Pancreas (tissue), 10 donors: Measurements from ENCODE around the gene IRX3. TPM values are rescaled to one million over a fixed set of nuclear protein-coding genes. Genes with fewer than 3 reads are reported as not detected.

ENCODE experiments used
- ATAC-seq, 4 donors: fragments of 200-7000 bp; cut with Tn5 transposase; one replicate each; pipeline versions ENCODE4 v1.8.0 to v1.9.1; 2020; ENCODE audit warnings: mild to moderate bottlenecking in 4 of 4, moderate library complexity in 4 of 4
- DNase-seq, 6 donors: peaks; one replicate each; pipeline ENCODE4 v3.0.0-alpha.2; 2020
- FAIRE-seq: peaks from 2 replicates; lab custom pipeline; 2012; peaks lifted over from hg19 to GRCh38; lab: Jason Lieb, UNC
- H3K27ac ChIP-seq, 4 donors: fragments of 200-600 bp; sonication (generic); 1 replicate in 3 of 4; 2 replicates in 1 of 4; pipeline versions ENCODE4 v1.5.0 to v1.8.0; 2020
- H3K27me3 ChIP-seq, 4 donors: fragments of 200-600 bp; one replicate each; pipeline ENCODE4 v1.8.0; 2021
- H3K36me3 ChIP-seq, 3 donors: fragments of 200-600 bp; sonication (generic) in 1 of 3; one replicate each; pipeline versions ENCODE4 v1.5.0 to v1.8.0; 2020 to 2021
- H3K4me1 ChIP-seq, 3 donors: fragments of 200-600 bp; one replicate each; pipeline ENCODE4 v1.8.0; 2021
- H3K4me3 ChIP-seq, 4 donors: fragments of 200-600 bp; sonication (generic) in 2 of 4; one replicate each; pipeline versions ENCODE4 v1.5.0 to v1.8.0; 2020 to 2021
- H3K9me3 ChIP-seq, 4 donors: fragments of 200-600 bp; one replicate each; pipeline ENCODE4 v1.8.0; 2021
- WGBS, 2 donors: extraction: QIAGEN DNeasy Blood & Tissue Kit; methylation state at CpG; one replicate each; pipeline ENCODE4 v1.1.7; 2013; 5-methylcytosine and 5-hydroxymethylcytosine counted together
- intact Hi-C, 3 donors: fragments of 100-400 bp; cut with DNase I; formaldehyde crosslinking; loops; one replicate each; pipeline versions ENCODE4 v1.11.1 to v1.14.2; 2022
- polyA plus RNA-seq, 2 donors: library from polyadenylated mRNA; stranded (reverse); fragments of 200-250 nt; gene quantifications; one replicate each; pipeline ENCODE4 v1.2.3, GENCODE V29; 2013
- total RNA-seq, 6 donors: library from RNA; stranded (reverse); fragmentation: NEBNext Ultra II Directional in 4 of 6; extraction: Animal tissue kit (Norgen Biotek cat#: 25700) in 4 of 6; gene quantifications; one replicate each; pipeline versions ENCODE4 v1.2.1 to v1.2.4, GENCODE V29; 2021 to 2023
- TF ChIP-seq, protein P1 (sequence below), 4 donors: fragments of 200-600 bp; sonication (generic) in 3 of 4; IDR thresholded peaks; one replicate each; pipeline versions ENCODE4 v1.5.0 to v1.8.0; 2021; ENCODE audit warnings: antibody characterized with exemption in 4 of 4
- donor health status: healthy with polysubstance abuse.
- donor health status: DM: no; HTN: no; CAD: no; lungs with moderate emphysema.
- donor health status: DM: no; HTN: no; CAD: no.
- donor health status: control.
- donor health status: control.
- donor health status: Bipolar disorder and iron deficiency.
- donor health status: DM: yes; HTN: yes; CAD: no.
- donor health status: DM: no; HTN: no; CAD: no.
- donor health status: DM: no; HTN: no; CAD: no.
- donor health status: DM: yes; HTN: yes; CAD: no.

IRX3 gene
- total and polyA plus RNA-seq, 8 donors = 0.87 to 4.0 (median 2.0) TPM

DNA sequence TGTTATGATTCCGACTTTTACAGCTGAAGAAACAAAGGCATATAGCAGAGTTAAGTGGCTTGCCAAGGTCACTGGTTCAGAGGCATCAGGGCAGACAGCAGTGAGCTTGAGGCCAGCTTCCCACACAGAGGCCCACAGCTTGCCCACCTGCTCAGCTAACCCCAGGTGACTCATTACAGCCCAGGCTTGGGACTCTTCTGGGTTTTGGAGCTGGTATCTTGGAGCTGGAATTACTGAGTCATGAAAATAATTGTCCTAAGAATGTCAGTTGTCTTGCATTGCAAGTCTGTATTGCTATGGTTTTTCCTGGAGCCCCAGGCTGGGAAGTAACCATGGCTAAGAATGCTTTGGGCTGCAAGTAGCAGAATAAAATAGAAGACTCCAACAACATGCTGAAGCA lies 32.4 kb upstream of the IRX3 start:
- FAIRE-seq (no peak), ATAC-seq (no peak), DNase-seq (no peak)
- H3K36me3 ChIP-seq = no peaks in the 10 kb centered on the region
- WGBS, 2 donors = 57 to 73% methylated on average over 1 of the region's 1 CpG
- no peak overlapping the region for H3K27ac ChIP-seq
- no peaks in the 10 kb centered on the region for H3K4me1 ChIP-seq
- intact Hi-C loops = no loop called here
- H3K4me3 ChIP-seq = no peak overlapping the region
- no peaks in the 10 kb centered on the region for H3K27me3 ChIP-seq
- TF ChIP-seq, protein P1, sequence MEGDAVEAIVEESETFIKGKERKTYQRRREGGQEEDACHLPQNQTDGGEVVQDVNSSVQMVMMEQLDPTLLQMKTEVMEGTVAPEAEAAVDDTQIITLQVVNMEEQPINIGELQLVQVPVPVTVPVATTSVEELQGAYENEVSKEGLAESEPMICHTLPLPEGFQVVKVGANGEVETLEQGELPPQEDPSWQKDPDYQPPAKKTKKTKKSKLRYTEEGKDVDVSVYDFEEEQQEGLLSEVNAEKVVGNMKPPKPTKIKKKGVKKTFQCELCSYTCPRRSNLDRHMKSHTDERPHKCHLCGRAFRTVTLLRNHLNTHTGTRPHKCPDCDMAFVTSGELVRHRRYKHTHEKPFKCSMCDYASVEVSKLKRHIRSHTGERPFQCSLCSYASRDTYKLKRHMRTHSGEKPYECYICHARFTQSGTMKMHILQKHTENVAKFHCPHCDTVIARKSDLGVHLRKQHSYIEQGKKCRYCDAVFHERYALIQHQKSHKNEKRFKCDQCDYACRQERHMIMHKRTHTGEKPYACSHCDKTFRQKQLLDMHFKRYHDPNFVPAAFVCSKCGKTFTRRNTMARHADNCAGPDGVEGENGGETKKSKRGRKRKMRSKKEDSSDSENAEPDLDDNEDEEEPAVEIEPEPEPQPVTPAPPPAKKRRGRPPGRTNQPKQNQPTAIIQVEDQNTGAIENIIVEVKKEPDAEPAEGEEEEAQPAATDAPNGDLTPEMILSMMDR (IDR thresholded peaks at IDR 0.05) = no peak
- no peaks in the 10 kb centered on the region for H3K9me3 ChIP-seq

DNA sequence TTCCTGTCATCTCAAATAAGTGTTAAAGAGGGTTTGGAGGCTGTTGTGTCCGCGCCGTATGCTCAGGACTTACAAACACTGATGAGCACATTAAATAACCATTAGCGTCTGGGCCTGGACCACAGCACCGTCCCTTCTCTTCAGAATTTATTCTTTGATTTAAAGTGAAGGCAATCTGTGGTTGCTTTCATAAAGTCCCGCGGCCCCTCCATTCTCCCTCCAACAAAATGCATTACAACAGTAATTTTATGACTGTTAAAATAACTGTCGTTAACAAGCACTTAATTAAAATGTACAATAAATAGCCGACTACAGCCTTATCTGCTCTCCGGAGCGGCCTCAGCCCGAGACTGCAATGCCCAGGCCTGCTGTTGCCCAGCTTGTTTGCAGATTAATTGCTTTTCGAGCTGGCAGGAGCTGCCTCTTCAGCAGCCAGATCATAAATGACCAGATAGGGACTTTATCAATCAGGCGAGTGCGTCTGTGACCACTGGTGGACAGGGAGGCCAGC lies 30.6 kb upstream of the IRX3 start:
- WGBS, 2 donors = 78 to 81% methylated on average over 15 of the region's 15 CpGs
- H3K9me3 ChIP-seq = no peaks in the 10 kb centered on the region
- TF ChIP-seq, protein P1 (IDR thresholded peaks at IDR 0.05) = no peak
- no peaks in the 10 kb centered on the region for H3K4me1 ChIP-seq
- H3K27ac ChIP-seq = no peak overlapping the region
- ATAC-seq = no peak
- H3K36me3 ChIP-seq = no peaks in the 10 kb centered on the region
- no peak for DNase-seq
- H3K27me3 ChIP-seq = no peaks in the 10 kb centered on the region
- intact Hi-C loops = no loop called here
- H3K4me3 ChIP-seq = no peak overlapping the region
- no peak for FAIRE-seq

DNA sequence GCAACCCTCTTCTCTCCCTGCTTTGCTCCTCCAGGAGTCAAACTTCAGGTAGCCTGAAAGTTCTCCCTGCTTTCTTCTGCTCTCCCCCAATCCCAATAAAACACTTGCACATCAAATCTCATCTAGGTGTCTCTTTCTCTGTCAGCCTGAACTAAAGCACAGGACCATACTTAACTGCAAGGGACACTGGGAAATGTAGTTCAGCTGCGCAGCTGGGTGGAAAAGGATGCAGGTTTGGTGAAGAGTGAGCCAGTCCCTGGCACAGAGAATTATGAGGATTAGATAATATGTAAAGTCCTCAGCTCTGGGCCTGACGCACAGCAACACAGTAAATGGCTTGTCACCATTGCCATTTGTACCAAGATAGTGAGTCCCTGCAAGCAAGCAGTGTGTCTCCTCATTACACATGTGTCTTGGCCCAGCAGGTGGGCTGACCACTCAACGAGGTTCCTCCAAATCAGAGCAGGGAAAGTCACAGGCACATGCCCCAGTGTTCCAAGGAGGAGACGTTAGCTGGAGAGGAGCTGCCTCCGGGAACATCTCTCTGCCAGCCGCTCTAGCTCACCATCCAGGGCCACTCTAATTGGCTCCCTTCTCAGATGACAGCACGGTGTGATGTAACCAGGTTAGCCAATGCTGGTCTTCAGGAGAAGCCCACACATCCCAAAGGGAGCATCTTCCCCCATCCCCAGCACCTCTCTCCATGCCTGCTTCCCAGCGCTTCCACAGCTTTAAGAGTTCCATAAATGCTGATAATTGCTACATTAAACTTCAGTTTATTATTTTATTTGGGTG lies 29.7 kb upstream of the IRX3 start:
- FAIRE-seq = no peak
- Histone ChIP-seq H3K4me1 (no peaks in the 10 kb centered on the region), H3K27ac (no peak overlapping the region), H3K36me3 (no peaks in the 10 kb centered on the region), H3K4me3 (no peak overlapping the region), H3K27me3 (no peaks in the 10 kb centered on the region), H3K9me3 (no peaks in the 10 kb centered on the region)
- DNase-seq = no peak
- TF ChIP-seq, protein P1 (IDR thresholded peaks at IDR 0.05) = no peak
- intact Hi-C loops = no loop called here
- no peak for ATAC-seq
- WGBS, 2 donors = 76 to 82% methylated on average over 8 of the region's 8 CpGs

DNA sequence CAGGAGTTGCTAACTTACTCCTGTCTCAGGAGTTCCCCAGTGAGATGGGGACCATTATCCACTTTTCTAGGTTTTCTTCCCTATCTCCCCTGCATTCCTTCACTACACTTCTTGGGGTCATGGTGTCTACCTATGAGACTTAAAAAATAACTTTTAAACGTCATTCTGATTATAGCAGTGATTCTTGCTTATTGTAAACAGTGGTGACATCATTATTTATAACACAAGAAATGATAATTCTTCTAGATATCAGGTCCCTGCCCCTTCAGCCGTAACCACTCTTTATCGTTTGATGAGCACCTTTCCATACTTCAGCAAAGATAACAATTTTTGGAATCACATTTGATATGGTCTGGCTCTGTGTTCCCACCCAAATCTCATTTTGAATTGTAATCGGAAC lies 27.2 kb upstream of the IRX3 start:
- DNase-seq (no peak), ATAC-seq (no peak), FAIRE-seq (no peak)
- no peak overlapping the region for H3K27ac ChIP-seq
- no peaks in the 10 kb centered on the region for H3K36me3 ChIP-seq
- no peaks in the 10 kb centered on the region for H3K9me3 ChIP-seq
- intact Hi-C loops = no loop called here
- H3K27me3 ChIP-seq = no peaks in the 10 kb centered on the region
- TF ChIP-seq, protein P1 (IDR thresholded peaks at IDR 0.05) = no peak
- H3K4me1 ChIP-seq = no peaks in the 10 kb centered on the region
- no peak overlapping the region for H3K4me3 ChIP-seq
- WGBS, 2 donors = 69 to 74% methylated on average over 4 of the region's 4 CpGs

DNA sequence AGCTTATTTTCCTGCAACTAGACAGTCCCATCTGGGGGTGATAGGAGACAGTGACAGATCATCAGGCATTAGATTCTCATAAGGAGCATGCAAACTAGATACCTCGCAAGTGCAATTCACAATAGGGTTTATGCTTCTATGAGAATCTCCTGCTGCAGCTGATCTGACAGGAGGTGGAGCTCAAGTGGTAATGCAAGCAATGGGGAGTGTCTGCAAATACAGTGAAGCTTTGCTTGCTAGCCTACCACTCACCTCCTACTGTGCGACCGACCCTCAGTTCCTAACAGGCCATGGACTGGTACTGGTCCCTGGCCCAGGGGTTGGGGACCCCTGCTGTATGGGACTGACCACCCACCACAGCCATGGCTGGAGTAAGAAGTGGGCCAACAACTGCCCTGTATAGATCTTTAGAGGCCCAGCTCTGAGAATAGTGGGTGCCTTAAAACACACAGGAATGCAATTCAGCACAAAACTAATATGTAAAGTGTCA lies 26.0 kb upstream of the IRX3 start:
- no peaks in the 10 kb centered on the region for H3K27me3 ChIP-seq
- no peak for ATAC-seq
- 89 to 91% methylated on average over 3 of the region's 3 CpGs for WGBS, 2 donors
- H3K4me1 ChIP-seq = no peaks in the 10 kb centered on the region
- TF ChIP-seq, protein P1 (IDR thresholded peaks at IDR 0.05) = no peak
- H3K27ac ChIP-seq = no peak overlapping the region
- intact Hi-C loops = no loop called here
- DNase-seq = no peak
- no peaks in the 10 kb centered on the region for H3K36me3 ChIP-seq
- H3K4me3 ChIP-seq = no peak overlapping the region
- H3K9me3 ChIP-seq = no peaks in the 10 kb centered on the region
- FAIRE-seq = no peak
